ENCODE data around the gene CADM1.

Gene CADM1

GRCh38 chr11:115170133-115170815 lies 333.9 kb downstream of the CADM1 start:
- DNase-seq = peak; percentile 44 to 50

- DNase-seq = no peak
These were observed 335.0 kb downstream of the CADM1 start for GRCh38 chr11:115169251-115169650.

- DNase-seq = no peak
These were observed 335.5 kb downstream of the CADM1 start for GRCh38 chr11:115168686-115169085.

- peak; percentile 65 to 85 for DNase-seq
These were observed 336.0 kb downstream of the CADM1 start for GRCh38 chr11:115168229-115168671.

GRCh38 chr11:115167456-115167855 lies 336.8 kb downstream of the CADM1 start:
- DNase-seq = peak in 1 of 2 experiments; percentile 41

GRCh38 chr11:115166820-115167219 lies 337.4 kb downstream of the CADM1 start:
- DNase-seq = no peak

- DNase-seq = no peak
These were observed 339.4 kb downstream of the CADM1 start for GRCh38 chr11:115164774-115165173.

GRCh38 chr11:115162919-115163318 lies 341.3 kb downstream of the CADM1 start:
- no peak for DNase-seq

GRCh38 chr11:115161876-115162275 lies 342.3 kb downstream of the CADM1 start:
- peak in 1 of 2 experiments; percentile 23 for DNase-seq

GRCh38 chr11:115159207-115159606 lies 345.0 kb downstream of the CADM1 start:
- DNase-seq = peak in 1 of 2 experiments; percentile 33

- no peak for DNase-seq
These were observed 346.2 kb downstream of the CADM1 start for GRCh38 chr11:115158053-115158452.

GRCh38 chr11:115157247-115157646 lies 347.0 kb downstream of the CADM1 start:
- DNase-seq = no peak

- DNase-seq = no peak
These were observed 348.2 kb downstream of the CADM1 start for GRCh38 chr11:115155978-115156377.

GRCh38 chr11:115155320-115155719 lies 348.9 kb downstream of the CADM1 start:
- no peak for DNase-seq

- no peak for DNase-seq
These were observed 349.9 kb downstream of the CADM1 start for GRCh38 chr11:115154355-115154736.

GRCh38 chr11:115153731-115154354 lies 350.4 kb downstream of the CADM1 start:
- no peak for DNase-seq

- DNase-seq = no peak
These were observed 351.1 kb downstream of the CADM1 start for GRCh38 chr11:115153135-115153534.

GRCh38 chr11:115151010-115151409 lies 353.2 kb downstream of the CADM1 start:
- no peak for DNase-seq

GRCh38 chr11:115148691-115149090 lies 355.5 kb downstream of the CADM1 start:
- no peak for DNase-seq

GRCh38 chr11:115148101-115148500 lies 356.1 kb downstream of the CADM1 start:
- no peak for DNase-seq

GRCh38 chr11:115147243-115147807 lies 356.9 kb downstream of the CADM1 start:
- DNase-seq = no peak

GRCh38 chr11:115146425-115146824 lies 357.8 kb downstream of the CADM1 start:
- DNase-seq = no peak

- DNase-seq = no peak
These were observed 358.9 kb downstream of the CADM1 start for GRCh38 chr11:115145324-115145723.

GRCh38 chr11:115144914-115145313 lies 359.3 kb downstream of the CADM1 start:
- peak; percentile 31 to 63 for DNase-seq
